Right lobe of liver (tissue), 6 donors: ENCODE results near the gene KCND1. TPM values are rescaled to one million over a fixed set of nuclear protein-coding genes. Genes with fewer than 3 reads are reported as not detected.
A peak's percentile ranks its signal among the peaks of the same experiment; 100 is the strongest.

ENCODE experiments used
- ATAC-seq, 4 donors: fragments of 200-7000 bp; cut with Tn5 transposase; one replicate each; pipeline ENCODE4 v1.9.1; 2020; ENCODE audit warnings: mild to moderate bottlenecking in 4 of 4, moderate library complexity in 4 of 4
- DNase-seq, 3 donors: peaks; one replicate each; pipeline ENCODE4 v3.0.0-alpha.2; 2020
- H3K27ac ChIP-seq, 3 donors: fragments of 200-600 bp; one replicate each; pipeline ENCODE4 v1.8.0; 2022
- H3K27me3 ChIP-seq, 2 donors: fragments of 200-600 bp; one replicate each; pipeline ENCODE4 v1.8.0; 2022
- H3K36me3 ChIP-seq, 4 donors: fragments of 200-600 bp; sonication (generic) in 1 of 4; one replicate each; pipeline versions ENCODE4 v1.5.1 to v1.8.0; 2017 to 2022; ENCODE audit warnings: control low read depth in 1 of 4
- H3K4me1 ChIP-seq, 4 donors: fragments of 200-600 bp; sonication (generic) in 1 of 4; one replicate each; pipeline versions ENCODE4 v1.5.1 to v1.8.0; 2017 to 2022; ENCODE audit warnings: control low read depth in 1 of 4
- H3K4me3 ChIP-seq, 3 donors: fragments of 200-600 bp; one replicate each; pipeline ENCODE4 v1.8.0; 2022
- H3K9me3 ChIP-seq, 4 donors: fragments of 200-600 bp; sonication (generic) in 1 of 4; one replicate each; pipeline versions ENCODE4 v1.5.1 to v1.8.0; 2017 to 2022; ENCODE audit warnings: control low read depth in 1 of 4
- CTCF ChIP-seq, 4 donors: fragments of 200-600 bp in 3 of 4; fragments of 450-650 bp in 1 of 4; IDR thresholded peaks; one replicate each; pipeline versions ENCODE4 v1.5.1 to v1.8.0; 2016 to 2022; ENCODE audit warnings: antibody characterized with exemption in 4 of 4, mild to moderate bottlenecking in 2 of 4
- POLR2A ChIP-seq: fragments of 450-650 bp; IDR thresholded peaks from one replicate; pipeline ENCODE4 v1.6.1; 2017; ENCODE audit warnings: antibody characterized with exemption, mild to moderate bottlenecking
- WGBS: methylation state at CpG from one replicate; pipeline ENCODE4 v1.1.6; 2018; ENCODE audit warnings: low coverage, low lambda C conversion rate; ENCODE audit not compliant: insufficient coverage; ENCODE audit errors: missing lambda C conversion rate; 5-methylcytosine and 5-hydroxymethylcytosine counted together
- intact Hi-C, 2 donors: fragments of 100-400 bp; cut with DNase I; formaldehyde crosslinking; loops; one replicate each; pipeline versions ENCODE4 v1.11.2 to v1.14.1; 2022
- total RNA-seq, 6 experiments: library from RNA; depleted of rRNA in 2 of 6; stranded (reverse); fragments of >200 nt in 2 of 6; fragmentation: NEBNext Ultra II Directional in 3 of 6; extraction: Animal tissue kit (Norgen Biotek cat#: 25700) in 3 of 6; gene quantifications; one replicate each; pipeline versions ENCODE4 v1.1.0 to v1.2.4, GENCODE V29; 2016 to 2023
- donor health status: DM: no; HTN: yes; CAD: no.
- donor health status: DM: no; HTN: no; CAD: no.
- donor health status: DM: no; HTN: no; CAD: no.
- donor health status: DM: no; HTN: yes; CAD: no.
- donor health status: DM: no; HTN: yes; CAD: no.

Gene KCND1
- total RNA-seq, 6 experiments from 2014 or later: 0.31 to 1.2 (median 0.46) TPM

- no peaks in the 10 kb centered on the region for H3K9me3 ChIP-seq
- no peaks in the 10 kb centered on the region for H3K4me1 ChIP-seq
- 72% methylated on average over 5 of the region's 15 CpGs for WGBS
- no peaks in the 10 kb centered on the region for H3K27me3 ChIP-seq
- H3K4me3 ChIP-seq: no peak overlapping the region
- H3K36me3 ChIP-seq: no peaks in the 10 kb centered on the region
- intact Hi-C loops: no loop called here
- TF ChIP-seq CTCF (IDR thresholded peaks at IDR 0.05) (no peak), POLR2A (no peak)
- ATAC-seq (no peak), DNase-seq (no peak)
- H3K27ac ChIP-seq: no peak overlapping the region
These were observed 4.7 kb downstream of the KCND1 start for GRCh38 chrX:48966796-48967579.

GRCh38 chrX:48965959-48966358, 5.7 kb downstream of the KCND1 start:
- TF ChIP-seq CTCF (IDR thresholded peaks at IDR 0.05): no peak
- TF ChIP-seq POLR2A: no peak
- no peak for DNase-seq
- Histone ChIP-seq H3K27ac (no peak overlapping the region), H3K36me3 (no peaks in the 10 kb centered on the region), H3K27me3 (no peaks in the 10 kb centered on the region), H3K4me1 (no peaks in the 10 kb centered on the region), H3K4me3 (no peak overlapping the region), H3K9me3 (no peaks in the 10 kb centered on the region)
- ATAC-seq: no peak
- WGBS: no CpG with 5 or more reads among the region's 14 CpGs
- intact Hi-C loops: no loop called here

- no peaks in the 10 kb centered on the region for H3K9me3 ChIP-seq
- no peak overlapping the region for H3K4me3 ChIP-seq
- no peak for ATAC-seq
- H3K36me3 ChIP-seq: no peaks in the 10 kb centered on the region
- no peak overlapping the region for H3K27ac ChIP-seq
- TF ChIP-seq CTCF (IDR thresholded peaks at IDR 0.05): no peak
- no peak for TF ChIP-seq POLR2A
- peak in 1 of 3 donors; percentile 27 for DNase-seq
- H3K27me3 ChIP-seq: no peaks in the 10 kb centered on the region
- 67% methylated on average over 1 of the region's 5 CpGs for WGBS
- peaks cover 0 to under 1% (median 0%) of the 10 kb centered on the region in 4 donors for H3K4me1 ChIP-seq
- intact Hi-C loops: no loop called here
These were observed 10.0 kb downstream of the KCND1 start for GRCh38 chrX:48961585-48962091.

DNA sequence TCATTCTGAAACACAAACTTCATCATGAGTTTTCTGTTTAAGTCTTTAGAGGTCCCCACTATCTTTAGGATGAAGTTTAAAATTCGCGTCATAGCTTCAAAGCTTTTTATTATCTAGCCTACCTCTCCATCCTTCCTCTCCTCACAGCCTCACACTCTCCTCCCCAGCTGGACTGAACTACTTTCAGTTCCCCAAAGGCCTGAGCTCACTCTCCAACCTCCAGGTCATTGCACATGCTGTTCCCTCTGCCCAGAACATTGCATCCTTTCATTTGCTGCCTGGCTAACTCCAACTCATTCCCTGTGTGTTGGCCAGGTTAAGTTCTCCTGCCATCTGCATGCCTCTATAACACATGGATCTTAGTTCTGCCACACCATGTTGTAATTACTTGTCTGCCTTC, 11.4 kb downstream of the KCND1 start:
- TF ChIP-seq POLR2A: no peak
- no peak for TF ChIP-seq CTCF (IDR thresholded peaks at IDR 0.05)
- no peak overlapping the region for H3K4me3 ChIP-seq
- peaks cover 0 to 6% (median 0%) of the 10 kb centered on the region in 4 donors for H3K4me1 ChIP-seq
- no peaks in the 10 kb centered on the region for H3K27me3 ChIP-seq
- WGBS: 80% methylated on average over 2 of the region's 2 CpGs
- no peaks in the 10 kb centered on the region for H3K9me3 ChIP-seq
- ATAC-seq (no peak), DNase-seq (peak in 1 of 3 donors; percentile 6)
- peaks cover 0 to 5% (median 0%) of the 10 kb centered on the region in 4 donors for H3K36me3 ChIP-seq
- intact Hi-C loops: no loop called here
- no peak overlapping the region for H3K27ac ChIP-seq
